Sigmoid colon (tissue), 4 donors: Measurements from ENCODE around the gene TTLL6.

ENCODE experiments used
- POLR2AphosphoS5 ChIP-seq, 4 donors: sonication (generic); formaldehyde crosslinking; IDR thresholded peaks; one replicate each; pipeline ENCODE4 v1.6.1; 2017; ENCODE audit warnings: antibody characterized with exemption in 4 of 4
- TF ChIP-seq, protein P1 (sequence below), 4 experiments: fragments of 450-650 bp in 3 of 4; fragments of 200-600 bp in 1 of 4; IDR thresholded peaks; one replicate each; pipeline ENCODE4 v1.5.1; 2016 to 2019; ENCODE audit warnings: antibody characterized with exemption in 4 of 4, mild to moderate bottlenecking in 3 of 4, moderate library complexity in 2 of 4

DNA sequence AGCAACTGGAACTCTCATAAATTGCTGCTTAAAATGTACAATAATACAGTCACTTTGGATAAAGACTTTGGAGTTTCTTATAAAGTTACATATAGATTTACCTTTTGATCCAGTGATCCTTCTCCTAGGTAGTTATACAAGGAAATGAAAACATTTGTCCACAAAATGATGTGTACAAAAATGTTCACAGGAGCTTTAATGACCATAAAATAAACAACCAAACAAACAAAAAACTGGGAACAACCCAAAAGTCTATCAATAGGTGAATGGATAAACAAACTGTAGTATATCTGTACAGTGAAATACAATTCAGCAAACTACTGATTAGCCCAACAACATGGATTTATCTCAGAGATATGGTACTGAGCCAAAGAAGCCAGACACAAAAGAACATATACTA is 37.6 kb downstream of the TTLL6 start:
- TF ChIP-seq POLR2AphosphoS5 (IDR thresholded peaks at IDR 0.05): no peak
- TF ChIP-seq, protein P1, sequence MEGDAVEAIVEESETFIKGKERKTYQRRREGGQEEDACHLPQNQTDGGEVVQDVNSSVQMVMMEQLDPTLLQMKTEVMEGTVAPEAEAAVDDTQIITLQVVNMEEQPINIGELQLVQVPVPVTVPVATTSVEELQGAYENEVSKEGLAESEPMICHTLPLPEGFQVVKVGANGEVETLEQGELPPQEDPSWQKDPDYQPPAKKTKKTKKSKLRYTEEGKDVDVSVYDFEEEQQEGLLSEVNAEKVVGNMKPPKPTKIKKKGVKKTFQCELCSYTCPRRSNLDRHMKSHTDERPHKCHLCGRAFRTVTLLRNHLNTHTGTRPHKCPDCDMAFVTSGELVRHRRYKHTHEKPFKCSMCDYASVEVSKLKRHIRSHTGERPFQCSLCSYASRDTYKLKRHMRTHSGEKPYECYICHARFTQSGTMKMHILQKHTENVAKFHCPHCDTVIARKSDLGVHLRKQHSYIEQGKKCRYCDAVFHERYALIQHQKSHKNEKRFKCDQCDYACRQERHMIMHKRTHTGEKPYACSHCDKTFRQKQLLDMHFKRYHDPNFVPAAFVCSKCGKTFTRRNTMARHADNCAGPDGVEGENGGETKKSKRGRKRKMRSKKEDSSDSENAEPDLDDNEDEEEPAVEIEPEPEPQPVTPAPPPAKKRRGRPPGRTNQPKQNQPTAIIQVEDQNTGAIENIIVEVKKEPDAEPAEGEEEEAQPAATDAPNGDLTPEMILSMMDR (IDR thresholded peaks at IDR 0.05): no peak
